C4-2B (cell line): ENCODE measurements around the gene RTTN.

Experiments used
- CTCF ChIP-seq: fragments of 450-650 bp; conservative IDR thresholded peaks from 2 replicates; pipeline ENCODE4 v1.5.1; 2017; ENCODE audit warnings: mild to moderate bottlenecking
- ZFX ChIP-seq: fragments of 450-650 bp; IDR thresholded peaks from 2 replicates; pipeline ENCODE4 v1.6.1; 2017

DNA sequence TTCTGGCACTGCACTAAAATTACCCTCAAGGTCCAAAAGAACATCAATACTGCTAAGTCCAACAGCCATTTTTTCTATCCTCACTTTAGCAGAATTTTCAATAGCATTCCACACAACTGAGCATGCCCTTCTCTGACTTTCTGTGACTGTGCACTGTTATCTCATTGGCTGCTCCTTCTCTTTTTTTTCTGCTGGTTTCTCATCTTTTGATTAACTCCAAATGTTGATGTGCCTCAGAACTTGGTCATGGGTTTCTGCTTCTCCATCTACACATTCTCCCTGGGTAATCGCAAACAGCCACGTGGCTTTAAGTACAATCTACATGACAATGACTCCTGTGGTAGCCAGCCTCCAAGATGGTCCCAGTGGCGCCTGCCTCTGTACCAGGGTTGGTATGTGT, 182.9 kb downstream of the RTTN start:
- TF ChIP-seq CTCF, result no peak
- TF ChIP-seq ZFX, result no peak
